Activated T-helper 2 cell treated with anti-CD3 and anti-CD28 coated beads, Interferon-gamma antibody, Interleukin-2, Interleukin-4, amounts not matched to agents 10 μg/mL and 5 μg/mL and 100 μg/mL, durations not matched to agents 14 hours and 24 hours and 36 hours (primary cell): ENCODE results near the gene CSK. TPM values are rescaled to one million over a fixed set of nuclear protein-coding genes. Genes with fewer than 3 reads are reported as not detected.

Experiments used
- DNase-seq: peaks from one replicate; pipeline ENCODE4 v3.0.0; 2021; ENCODE audit warnings: low spot score
- H3K27ac Mint-ChIP-seq: one replicate; pipeline ENCODE4 v1.8.0; 2021; ENCODE audit warnings: mixed read lengths
- H3K27me3 Mint-ChIP-seq: one replicate; pipeline ENCODE4 v1.8.0; 2021; ENCODE audit warnings: low read depth, mixed read lengths
- H3K36me3 Mint-ChIP-seq: one replicate; pipeline ENCODE4 v1.8.0; 2021; ENCODE audit warnings: low read depth, mixed read lengths
- H3K4me1 Mint-ChIP-seq: one replicate; pipeline ENCODE4 v1.8.0; 2021; ENCODE audit warnings: low read depth, mixed read lengths
- H3K4me3 Mint-ChIP-seq: one replicate; pipeline ENCODE4 v1.8.0; 2021; ENCODE audit warnings: low read depth, mild to moderate bottlenecking, moderate library complexity, mixed read lengths
- H3K9me3 Mint-ChIP-seq: one replicate; pipeline ENCODE4 v1.8.0; 2021; ENCODE audit warnings: mixed read lengths
- intact Hi-C: fragments of 100-400 bp; cut with micrococcal nuclease; formaldehyde crosslinking; loops from one replicate; pipeline ENCODE4 v1.15.1; 2023
- total RNA-seq: library from RNA; stranded (reverse); gene quantifications from 2 replicates; pipeline ENCODE4 v1.2.3, GENCODE V29; 2022

Gene CSK
- total RNA-seq, 1 donor from 2014 or later = 266 TPM

- intact Hi-C loops = no loop called here
- DNase-seq = peak; percentile 50
- no peaks in the 10 kb centered on the region for H3K36me3 Mint-ChIP-seq
These were observed 4.8 kb upstream of the CSK start for GRCh38 chr15:74776821-74777768.

GRCh38 chr15:74777769-74778598 is 3.9 kb upstream of the CSK start:
- Mint-ChIP-seq H3K27ac (peak overlapping the region; percentile 99), H3K36me3 (peaks cover 4% of the 10 kb centered on the region), H3K27me3 (no peaks in the 10 kb centered on the region), H3K4me1 (peaks cover 74% of the 10 kb centered on the region), H3K4me3 (peak overlapping the region; percentile 42), H3K9me3 (no peaks in the 10 kb centered on the region)
- DNase-seq = no peak
- intact Hi-C loops = no loop called here

More at GRCh38 chr15:74776821-74777768, 4.8 kb upstream of the CSK start:
- H3K4me1 Mint-ChIP-seq = peaks cover 78% of the 10 kb centered on the region
- H3K27ac Mint-ChIP-seq = peak overlapping the region; percentile 99
- H3K27me3 Mint-ChIP-seq = no peaks in the 10 kb centered on the region
- peak overlapping the region; percentile 78 for H3K4me3 Mint-ChIP-seq
- no peaks in the 10 kb centered on the region for H3K9me3 Mint-ChIP-seq

GRCh38 chr15:74778599-74778970 is 3.3 kb upstream of the CSK start:
- Mint-ChIP-seq H3K27me3 (no peaks in the 10 kb centered on the region), H3K4me3 (peak overlapping the region; percentile 42), H3K4me1 (peaks cover 73% of the 10 kb centered on the region), H3K9me3 (no peaks in the 10 kb centered on the region), H3K27ac (peak overlapping the region; percentile 99), H3K36me3 (peaks cover 10% of the 10 kb centered on the region)
- intact Hi-C loops = no loop called here
- DNase-seq = no peak

GRCh38 chr15:74779162-74779648 is 2.7 kb upstream of the CSK start:
- intact Hi-C loops = no loop called here
- Mint-ChIP-seq H3K9me3 (no peaks in the 10 kb centered on the region), H3K4me3 (no peak overlapping the region), H3K27ac (peak overlapping the region; percentile 99), H3K4me1 (peaks cover 67% of the 10 kb centered on the region), H3K27me3 (no peaks in the 10 kb centered on the region), H3K36me3 (peaks cover 14% of the 10 kb centered on the region)
- no peak for DNase-seq

- H3K27ac Mint-ChIP-seq = peak overlapping the region; percentile 99
- H3K9me3 Mint-ChIP-seq = no peaks in the 10 kb centered on the region
- intact Hi-C loops = loop anchor here (1.0 to 10.0 kb wide), 5 partner anchors 8 to 844 kb away; partner anchors contain the start of genes PML, SNUPN and STOML1
- peaks cover 28% of the 10 kb centered on the region for H3K36me3 Mint-ChIP-seq
- no peaks in the 10 kb centered on the region for H3K27me3 Mint-ChIP-seq
- H3K4me3 Mint-ChIP-seq = peak overlapping the region; percentile 97
- DNase-seq = peak; percentile 39
- peaks cover 69% of the 10 kb centered on the region for H3K4me1 Mint-ChIP-seq
These were observed 1.1 kb upstream of the CSK start for GRCh38 chr15:74780523-74781430.

- H3K36me3 Mint-ChIP-seq = peaks cover 39% of the 10 kb centered on the region
- peak overlapping the region; percentile 84 for H3K27ac Mint-ChIP-seq
- H3K4me3 Mint-ChIP-seq = peak overlapping the region; percentile 92
- no peaks in the 10 kb centered on the region for H3K9me3 Mint-ChIP-seq
- H3K4me1 Mint-ChIP-seq = peaks cover 63% of the 10 kb centered on the region
- H3K27me3 Mint-ChIP-seq = no peaks in the 10 kb centered on the region
- intact Hi-C loops = loop anchor here (10.0 kb wide), 2 partner anchors 788 to 842 kb away; partner anchors contain the start of genes PML, SNUPN and STOML1
- DNase-seq = peak; percentile 59
These were observed 585 bp downstream of the CSK start for GRCh38 chr15:74782259-74783071.

GRCh38 chr15:74783072-74783807 is 1.4 kb downstream of the CSK start:
- intact Hi-C loops = loop anchor here (10.0 kb wide), 2 partner anchors 788 to 842 kb away; partner anchors contain the start of genes PML, SNUPN and STOML1
- Mint-ChIP-seq H3K9me3 (no peaks in the 10 kb centered on the region), H3K36me3 (peaks cover 46% of the 10 kb centered on the region), H3K4me1 (peaks cover 63% of the 10 kb centered on the region), H3K27me3 (no peaks in the 10 kb centered on the region), H3K27ac (peak overlapping the region; percentile 84), H3K4me3 (peak overlapping the region; percentile 92)
- peak; percentile 50 for DNase-seq

- no peak for DNase-seq
- intact Hi-C loops = loop anchor here (10.0 kb wide), 2 partner anchors 789 to 841 kb away; partner anchors contain the start of genes PML, SNUPN and STOML1
- Mint-ChIP-seq H3K4me1 (peaks cover 62% of the 10 kb centered on the region), H3K27me3 (no peaks in the 10 kb centered on the region), H3K9me3 (no peaks in the 10 kb centered on the region), H3K4me3 (peak overlapping the region; percentile 92), H3K27ac (peak overlapping the region; percentile 84), H3K36me3 (peaks cover 50% of the 10 kb centered on the region)
These were observed 1.9 kb downstream of the CSK start for GRCh38 chr15:74783808-74784175.

- peaks cover 59% of the 10 kb centered on the region for H3K4me1 Mint-ChIP-seq
These were observed 2.7 kb downstream of the CSK start for GRCh38 chr15:74784426-74785193.

More at GRCh38 chr15:74784426-74785193, 2.7 kb downstream of the CSK start:
- peak overlapping the region; percentile 94 for H3K27ac Mint-ChIP-seq
- DNase-seq = no peak
- H3K9me3 Mint-ChIP-seq = no peaks in the 10 kb centered on the region
- peaks cover 56% of the 10 kb centered on the region for H3K36me3 Mint-ChIP-seq
- intact Hi-C loops = loop anchor here (5.0 to 10.0 kb wide), 6 partner anchors 153 to 840 kb away; partner anchors contain the start of genes ARID3B, COX5A, PML and RPP25
- H3K27me3 Mint-ChIP-seq = no peaks in the 10 kb centered on the region
- H3K4me3 Mint-ChIP-seq = peak overlapping the region; percentile 92
